HCT116 (cell line): ENCODE data around the gene KIF1A. TPM values are rescaled to one million over a fixed set of nuclear protein-coding genes. Genes with fewer than 3 reads are reported as not detected.

ENCODE experiments used
- ATAC-seq: fragments of 200-7000 bp; cut with Tn5 transposase; 2 replicates; pipeline ENCODE4 v1.9.1; 2020; ENCODE audit warnings: mild to moderate bottlenecking, moderate library complexity
- BruUV-seq: library from RNA; stranded (reverse); fragments of 400-500 nt; replicated peaks from 2 replicates; lab custom pipeline; 2021; lab: Mats Ljungman, UMichigan
- CTCF ChIA-PET: fragments of 300-600 bp; sonication (Branson Sonifier 250); formaldehyde crosslinking; loops from one replicate; lab custom pipeline; 2021; ENCODE audit warnings: antibody characterized with exemption; lab: Charles Lee
- POLR2A ChIA-PET: fragments of 300-600, 350-600 bp; sonication (Branson Sonifier 250); formaldehyde crosslinking; loops from one replicate; lab custom pipeline; 2021; ENCODE audit warnings: antibody characterized with exemption; lab: Charles Lee
- RAD21 ChIA-PET, 2 experiments: fragments of 300-600 bp; sonication (Branson Sonifier 250); formaldehyde crosslinking; loops; one replicate each; lab custom pipeline; 2023; ENCODE audit warnings: low total read pairs in 2 of 2; ENCODE audit not compliant: uncharacterized antibody in 2 of 2, unreplicated experiment in 2 of 2, low non-redundant PET in 1 of 2; lab: Charles Lee
- DNase-seq: peaks from one replicate; pipeline ENCODE4 v3.0.0-alpha.2; 2010; ENCODE audit warnings: low read depth, low spot score
- H2AFZ ChIP-seq: fragments of 200-600 bp; shearing (Covaris generic), sonication (generic); 2 replicates; pipeline ENCODE4 v1.6.1; 2017; ENCODE audit warnings: low read depth, mixed run types, mixed read lengths, antibody characterized with exemption, low read length; ENCODE audit not compliant: poor library complexity, severe bottlenecking
- H3K27ac ChIP-seq: 2 replicates; pipeline ENCODE4 v1.5.1; 2012; ENCODE audit warnings: low read depth, low read length
- H3K27me3 ChIP-seq: fragments of 200-600 bp; sonication (generic); 2 replicates; pipeline ENCODE4 v1.6.1; 2016; ENCODE audit warnings: mixed run types, low read length, mixed read lengths; ENCODE audit not compliant: insufficient read depth
- H3K36me3 ChIP-seq, 2 experiments: fragments of 200-500 bp in 1 of 2; fragments of 200-600 bp in 1 of 2; sonication (Bioruptor generic) in 1 of 2; sonication (generic) in 1 of 2; 2 replicates each; pipeline versions ENCODE4 v1.5.1 to v1.6.1; 2014 to 2016; ENCODE audit warnings: low read length in 2 of 2, inconsistent platforms in 1 of 2, mixed read lengths in 1 of 2, mixed run types in 1 of 2; ENCODE audit not compliant: insufficient read depth in 2 of 2, control insufficient read depth in 1 of 2
- H3K4me1 ChIP-seq, 2 experiments: fragments of 200-600 bp in 1 of 2; sonication (generic) in 1 of 2; 2 replicates each; pipeline versions ENCODE4 v1.5.1 to v1.6.1; 2012 to 2017; ENCODE audit warnings: low read length in 2 of 2, inconsistent platforms in 1 of 2, mild to moderate bottlenecking in 1 of 2, mixed read lengths in 1 of 2, mixed run types in 1 of 2, moderate library complexity in 1 of 2; ENCODE audit not compliant: insufficient read depth in 2 of 2, control insufficient read depth in 1 of 2
- H3K4me2 ChIP-seq: fragments of 200-600 bp; sonication (generic); 2 replicates; pipeline ENCODE4 v1.6.1; 2017; ENCODE audit warnings: mixed run types, low read length, mixed read lengths
- H3K4me3 ChIP-seq, 2 experiments: fragments of 200-600 bp in 1 of 2; sonication (generic) in 1 of 2; replicated peaks in 1 of 2; 2 replicates each; pipeline ENCODE4 v1.5.1; 2011 to 2016; ENCODE audit warnings: low read length in 2 of 2, control low read depth in 1 of 2, low read depth in 1 of 2, mild to moderate bottlenecking in 1 of 2, mixed read lengths in 1 of 2, mixed run types in 1 of 2
- H3K79me2 ChIP-seq: fragments of 200-600 bp; sonication (generic); 2 replicates; pipeline ENCODE4 v1.6.1; 2017; ENCODE audit warnings: mild to moderate bottlenecking, mixed run types, low read length, moderate library complexity, mixed read lengths; ENCODE audit not compliant: insufficient read depth
- H3K9ac ChIP-seq: fragments of 200-600 bp; sonication (generic); 2 replicates; pipeline ENCODE4 v1.6.1; 2016; ENCODE audit warnings: low read length, mixed read lengths
- H3K9me2 ChIP-seq: fragments of 200-600 bp; sonication (generic), shearing (Covaris generic); 2 replicates; pipeline ENCODE4 v1.6.1; 2017; ENCODE audit warnings: mixed run types, mild to moderate bottlenecking, moderate library complexity; ENCODE audit not compliant: insufficient read depth
- H3K9me3 ChIP-seq, 2 experiments: fragments of 200-500 bp in 1 of 2; fragments of 200-600 bp in 1 of 2; sonication (Bioruptor generic) in 1 of 2; sonication (generic) in 1 of 2; 2 replicates each; pipeline ENCODE4 v1.6.1; 2014 to 2017; ENCODE audit warnings: low read length in 2 of 2, mixed read lengths in 2 of 2, inconsistent platforms in 1 of 2, low read depth in 1 of 2, mild to moderate bottlenecking in 1 of 2, mixed run types in 1 of 2, moderate library complexity in 1 of 2; ENCODE audit not compliant: control insufficient read depth in 1 of 2, insufficient read depth in 1 of 2
- H4K20me1 ChIP-seq: fragments of 200-600 bp; sonication (generic), shearing (Covaris generic); 2 replicates; pipeline ENCODE4 v1.6.1; 2017; ENCODE audit warnings: mixed run types, mild to moderate bottlenecking, moderate library complexity; ENCODE audit not compliant: insufficient read depth
- CEBPB ChIP-seq: IDR thresholded peaks from 2 replicates; pipeline ENCODE4 v1.6.1; 2012; ENCODE audit warnings: low read depth
- EZH2 ChIP-seq: fragments of 200-600 bp; sonication (generic); IDR thresholded peaks from 2 replicates; pipeline ENCODE4 v1.6.1; 2017; ENCODE audit warnings: antibody characterized with exemption, mixed run types
- EZH2phosphoT487 ChIP-seq: fragments of 200-600 bp; IDR thresholded peaks from 2 replicates; pipeline ENCODE4 v1.6.1; 2018; ENCODE audit warnings: antibody characterized with exemption, borderline replicate concordance
- SIN3A ChIP-seq: IDR thresholded peaks from 2 replicates; pipeline ENCODE4 v1.6.1; 2012; ENCODE audit warnings: low read depth
- SRF ChIP-seq: IDR thresholded peaks from 2 replicates; pipeline ENCODE4 v1.6.1; 2012; ENCODE audit warnings: low read depth
- intact Hi-C: fragments of 100-400 bp; cut with micrococcal nuclease; formaldehyde crosslinking; loops from 2 replicates; pipeline ENCODE4 v1.10.0; 2022
- total RNA-seq: library from RNA; stranded (reverse); gene quantifications from one replicate; pipeline ENCODE4 v1.2.1, GENCODE V29; 2021; ENCODE audit not compliant: unreplicated experiment
- TF ChIP-seq, protein P1 (sequence below): IDR thresholded peaks from 2 replicates; pipeline ENCODE4 v1.6.1; 2012
- TF ChIP-seq, protein P2 (sequence below): IDR thresholded peaks from 2 replicates; pipeline ENCODE4 v1.6.1; 2012; ENCODE audit warnings: low read depth
- TF ChIP-seq, protein P3 (sequence below): IDR thresholded peaks from 2 replicates; pipeline ENCODE4 v1.6.1; 2012
- TF ChIP-seq, protein P4 (sequence below), 3 experiments: fragments of 200-600 bp in 1 of 3; sonication (generic) in 1 of 3; IDR thresholded peaks in 2 of 3; conservative IDR thresholded peaks in 1 of 3; 2 replicates each; pipeline ENCODE4 v1.5.1; 2012 to 2017; ENCODE audit warnings: low read depth in 2 of 3, low read length in 2 of 3, antibody characterized with exemption in 1 of 3, borderline replicate concordance in 1 of 3, control low read depth in 1 of 3, mild to moderate bottlenecking in 1 of 3, mixed read lengths in 1 of 3, mixed run types in 1 of 3, moderate library complexity in 1 of 3; ENCODE audit not compliant: insufficient read depth in 1 of 3

Gene KIF1A
- total RNA-seq, 1 experiment from 2014 or later: 0.27 TPM

DNA sequence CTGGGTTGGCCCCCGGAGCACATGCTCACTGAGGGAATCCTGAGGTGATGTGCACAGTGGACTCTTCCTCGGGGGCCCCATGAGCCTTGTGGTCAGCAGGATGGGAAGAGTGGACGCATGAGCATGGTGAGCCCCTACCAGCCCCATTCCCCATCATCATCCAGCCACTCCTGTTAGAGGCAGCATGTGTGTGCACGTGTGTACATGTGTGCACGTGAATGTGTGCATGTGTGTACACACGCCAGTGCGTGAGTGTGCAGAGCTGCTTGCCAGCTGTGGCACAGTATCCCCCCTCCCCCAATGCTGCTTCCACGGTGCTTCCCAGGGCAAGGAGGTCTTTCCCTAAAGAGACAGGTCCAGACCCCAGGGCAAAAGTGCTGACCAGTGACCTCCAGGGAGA is 57.8 kb downstream of the KIF1A start:
- H3K4me3 ChIP-seq: no peak overlapping the region
- no peak overlapping the region for H2AFZ ChIP-seq
- TF ChIP-seq, protein P1, sequence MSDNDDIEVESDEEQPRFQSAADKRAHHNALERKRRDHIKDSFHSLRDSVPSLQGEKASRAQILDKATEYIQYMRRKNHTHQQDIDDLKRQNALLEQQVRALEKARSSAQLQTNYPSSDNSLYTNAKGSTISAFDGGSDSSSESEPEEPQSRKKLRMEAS: no peak
- TF ChIP-seq SIN3A (no peak), EZH2 (no peak), CEBPB (no peak), SRF (no peak), EZH2phosphoT487 (no peak)
- TF ChIP-seq, protein P2, sequence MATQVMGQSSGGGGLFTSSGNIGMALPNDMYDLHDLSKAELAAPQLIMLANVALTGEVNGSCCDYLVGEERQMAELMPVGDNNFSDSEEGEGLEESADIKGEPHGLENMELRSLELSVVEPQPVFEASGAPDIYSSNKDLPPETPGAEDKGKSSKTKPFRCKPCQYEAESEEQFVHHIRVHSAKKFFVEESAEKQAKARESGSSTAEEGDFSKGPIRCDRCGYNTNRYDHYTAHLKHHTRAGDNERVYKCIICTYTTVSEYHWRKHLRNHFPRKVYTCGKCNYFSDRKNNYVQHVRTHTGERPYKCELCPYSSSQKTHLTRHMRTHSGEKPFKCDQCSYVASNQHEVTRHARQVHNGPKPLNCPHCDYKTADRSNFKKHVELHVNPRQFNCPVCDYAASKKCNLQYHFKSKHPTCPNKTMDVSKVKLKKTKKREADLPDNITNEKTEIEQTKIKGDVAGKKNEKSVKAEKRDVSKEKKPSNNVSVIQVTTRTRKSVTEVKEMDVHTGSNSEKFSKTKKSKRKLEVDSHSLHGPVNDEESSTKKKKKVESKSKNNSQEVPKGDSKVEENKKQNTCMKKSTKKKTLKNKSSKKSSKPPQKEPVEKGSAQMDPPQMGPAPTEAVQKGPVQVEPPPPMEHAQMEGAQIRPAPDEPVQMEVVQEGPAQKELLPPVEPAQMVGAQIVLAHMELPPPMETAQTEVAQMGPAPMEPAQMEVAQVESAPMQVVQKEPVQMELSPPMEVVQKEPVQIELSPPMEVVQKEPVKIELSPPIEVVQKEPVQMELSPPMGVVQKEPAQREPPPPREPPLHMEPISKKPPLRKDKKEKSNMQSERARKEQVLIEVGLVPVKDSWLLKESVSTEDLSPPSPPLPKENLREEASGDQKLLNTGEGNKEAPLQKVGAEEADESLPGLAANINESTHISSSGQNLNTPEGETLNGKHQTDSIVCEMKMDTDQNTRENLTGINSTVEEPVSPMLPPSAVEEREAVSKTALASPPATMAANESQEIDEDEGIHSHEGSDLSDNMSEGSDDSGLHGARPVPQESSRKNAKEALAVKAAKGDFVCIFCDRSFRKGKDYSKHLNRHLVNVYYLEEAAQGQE: no peak
- TF ChIP-seq, protein P3, sequence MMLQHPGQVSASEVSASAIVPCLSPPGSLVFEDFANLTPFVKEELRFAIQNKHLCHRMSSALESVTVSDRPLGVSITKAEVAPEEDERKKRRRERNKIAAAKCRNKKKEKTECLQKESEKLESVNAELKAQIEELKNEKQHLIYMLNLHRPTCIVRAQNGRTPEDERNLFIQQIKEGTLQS: no peak
- TF ChIP-seq, protein P4, sequence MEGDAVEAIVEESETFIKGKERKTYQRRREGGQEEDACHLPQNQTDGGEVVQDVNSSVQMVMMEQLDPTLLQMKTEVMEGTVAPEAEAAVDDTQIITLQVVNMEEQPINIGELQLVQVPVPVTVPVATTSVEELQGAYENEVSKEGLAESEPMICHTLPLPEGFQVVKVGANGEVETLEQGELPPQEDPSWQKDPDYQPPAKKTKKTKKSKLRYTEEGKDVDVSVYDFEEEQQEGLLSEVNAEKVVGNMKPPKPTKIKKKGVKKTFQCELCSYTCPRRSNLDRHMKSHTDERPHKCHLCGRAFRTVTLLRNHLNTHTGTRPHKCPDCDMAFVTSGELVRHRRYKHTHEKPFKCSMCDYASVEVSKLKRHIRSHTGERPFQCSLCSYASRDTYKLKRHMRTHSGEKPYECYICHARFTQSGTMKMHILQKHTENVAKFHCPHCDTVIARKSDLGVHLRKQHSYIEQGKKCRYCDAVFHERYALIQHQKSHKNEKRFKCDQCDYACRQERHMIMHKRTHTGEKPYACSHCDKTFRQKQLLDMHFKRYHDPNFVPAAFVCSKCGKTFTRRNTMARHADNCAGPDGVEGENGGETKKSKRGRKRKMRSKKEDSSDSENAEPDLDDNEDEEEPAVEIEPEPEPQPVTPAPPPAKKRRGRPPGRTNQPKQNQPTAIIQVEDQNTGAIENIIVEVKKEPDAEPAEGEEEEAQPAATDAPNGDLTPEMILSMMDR (IDR thresholded peaks at IDR 0.05 in 2 of 3, conservative IDR thresholded peaks at IDR 0.05 in 1 of 3; ENCODE audit: borderline replicate concordance in 1 of 3, insufficient read depth in 1 of 3, low read depth in 2 of 3, low read length in 2 of 3): no peak
- no peak overlapping the region for H3K27ac ChIP-seq
- no peak overlapping the region for H3K4me2 ChIP-seq
- no peaks in the 10 kb centered on the region for H3K9me3 ChIP-seq
- no peak for DNase-seq
- no peak for ATAC-seq
- no peaks in the 10 kb centered on the region for H3K79me2 ChIP-seq
- no peaks in the 10 kb centered on the region for H3K27me3 ChIP-seq
- no peaks in the 10 kb centered on the region for H3K36me3 ChIP-seq
- intact Hi-C loops: no loop called here
- no TSS peak for BruUV-seq
- peaks cover 5 to 13% of the 10 kb centered on the region in 2 experiments; a peak in 3 of 4 replicates for H3K4me1 ChIP-seq
- CTCF ChIA-PET: no interaction called here
- RAD21 ChIA-PET: no interaction called here
- H3K9me2 ChIP-seq: no peaks in the 10 kb centered on the region
- POLR2A ChIA-PET: no interaction called here
- H3K9ac ChIP-seq: no peak overlapping the region
- H4K20me1 ChIP-seq: no peaks in the 10 kb centered on the region
